ENCODE results near the gene TMEM163. TPM values are rescaled to one million over a fixed set of nuclear protein-coding genes. Genes with fewer than 3 reads are reported as not detected.

Gene TMEM163
- total and polyA plus RNA-seq, 12 donors = 0.16 to 1.7 (median 0.37) TPM

GRCh38 chr2:134683561-134684112, 35.2 kb downstream of the TMEM163 start:
- no peak for DNase-seq
- peak in 3 of 8 donors; percentile 14 to 74 (median 47) for ATAC-seq
- 20 to 37% methylated on average over 2 of the region's 2 CpGs for WGBS, 2 donors
- Histone ChIP-seq H3K9me3 (peaks cover 0 to 5% (median 0%) of the 10 kb centered on the region in 11 donors), H3K27me3 (no peaks in the 10 kb centered on the region), H3K4me3 (no peak overlapping the region), H3K4me1 (peaks cover 0 to 30% (median 0%) of the 10 kb centered on the region in 9 donors), H3K27ac (peak overlapping the region in 2 of 10 donors; percentile 27 to 45), H3K36me3 (no peaks in the 10 kb centered on the region)
- intact Hi-C loops (cut with DNase I) = no loop called here
- TF ChIP-seq, protein P1, sequence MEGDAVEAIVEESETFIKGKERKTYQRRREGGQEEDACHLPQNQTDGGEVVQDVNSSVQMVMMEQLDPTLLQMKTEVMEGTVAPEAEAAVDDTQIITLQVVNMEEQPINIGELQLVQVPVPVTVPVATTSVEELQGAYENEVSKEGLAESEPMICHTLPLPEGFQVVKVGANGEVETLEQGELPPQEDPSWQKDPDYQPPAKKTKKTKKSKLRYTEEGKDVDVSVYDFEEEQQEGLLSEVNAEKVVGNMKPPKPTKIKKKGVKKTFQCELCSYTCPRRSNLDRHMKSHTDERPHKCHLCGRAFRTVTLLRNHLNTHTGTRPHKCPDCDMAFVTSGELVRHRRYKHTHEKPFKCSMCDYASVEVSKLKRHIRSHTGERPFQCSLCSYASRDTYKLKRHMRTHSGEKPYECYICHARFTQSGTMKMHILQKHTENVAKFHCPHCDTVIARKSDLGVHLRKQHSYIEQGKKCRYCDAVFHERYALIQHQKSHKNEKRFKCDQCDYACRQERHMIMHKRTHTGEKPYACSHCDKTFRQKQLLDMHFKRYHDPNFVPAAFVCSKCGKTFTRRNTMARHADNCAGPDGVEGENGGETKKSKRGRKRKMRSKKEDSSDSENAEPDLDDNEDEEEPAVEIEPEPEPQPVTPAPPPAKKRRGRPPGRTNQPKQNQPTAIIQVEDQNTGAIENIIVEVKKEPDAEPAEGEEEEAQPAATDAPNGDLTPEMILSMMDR (IDR thresholded peaks at IDR 0.05) = no peak

- Histone ChIP-seq H3K27me3 (no peaks in the 10 kb centered on the region), H3K36me3 (no peaks in the 10 kb centered on the region), H3K4me3 (no peak overlapping the region), H3K9me3 (peaks cover 0 to 5% (median 0%) of the 10 kb centered on the region in 11 donors), H3K27ac (peak overlapping the region in 1 of 10 donors; percentile 45), H3K4me1 (peaks cover 0 to 37% (median 7%) of the 10 kb centered on the region in 9 donors)
- no peak for DNase-seq
- TF ChIP-seq, protein P1 (IDR thresholded peaks at IDR 0.05) = no peak
- 5 to 17% methylated on average over 3 of the region's 3 CpGs for WGBS, 2 donors
- peak in 2 of 8 donors; percentile 31 to 34 for ATAC-seq
- intact Hi-C loops (cut with DNase I) = no loop called here
Observed at GRCh38 chr2:134682726-134683125, 36.1 kb downstream of the TMEM163 start.

DNA sequence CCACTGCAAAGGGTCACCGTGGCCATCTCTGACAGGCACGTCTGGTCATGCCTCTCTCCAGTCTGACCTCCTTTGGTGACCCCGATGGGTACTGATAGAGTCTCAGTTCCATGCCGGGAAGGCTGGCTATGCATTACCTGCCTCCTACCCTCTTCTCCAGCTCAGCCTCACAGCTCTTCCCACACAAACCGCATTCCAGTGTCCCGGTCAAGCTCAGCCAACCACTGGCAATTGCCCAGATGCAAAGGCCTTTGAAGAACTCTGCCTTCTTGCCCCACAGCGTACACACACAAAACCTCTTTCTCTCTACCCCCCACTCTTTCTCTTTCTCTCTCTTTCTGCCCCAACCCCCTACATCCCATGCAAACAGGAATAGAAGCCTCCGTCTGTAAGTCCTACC, 37.6 kb downstream of the TMEM163 start:
- Histone ChIP-seq H3K9me3 (no peaks in the 10 kb centered on the region), H3K27ac (no peak overlapping the region), H3K36me3 (no peaks in the 10 kb centered on the region), H3K27me3 (no peaks in the 10 kb centered on the region), H3K4me1 (peaks cover 0 to 44% (median 13%) of the 10 kb centered on the region in 9 donors), H3K4me3 (no peak overlapping the region)
- TF ChIP-seq, protein P1 (IDR thresholded peaks at IDR 0.05) = no peak
- no peak for DNase-seq
- intact Hi-C loops (cut with DNase I) = no loop called here
- no peak for ATAC-seq
- 61 to 77% methylated on average over 8 of the region's 8 CpGs for whole genome bisulfite sequencing, 2 donors

GRCh38 chr2:134679745-134680144, 39.1 kb downstream of the TMEM163 start:
- no peaks in the 10 kb centered on the region for H3K9me3 ChIP-seq
- ATAC-seq = no peak
- H3K27ac ChIP-seq = no peak overlapping the region
- DNase-seq = no peak
- peaks cover 0 to 44% (median 13%) of the 10 kb centered on the region in 9 donors for H3K4me1 ChIP-seq
- no peaks in the 10 kb centered on the region for H3K36me3 ChIP-seq
- H3K27me3 ChIP-seq = no peaks in the 10 kb centered on the region
- H3K4me3 ChIP-seq = no peak overlapping the region
- TF ChIP-seq, protein P1 (IDR thresholded peaks at IDR 0.05) = no peak
- intact Hi-C loops (cut with DNase I) = loop anchor here in 1 of 10 donors (5.0 kb wide), 1 partner anchor 33 kb away; no protein-coding TSS in a partner anchor
- WGBS, 2 donors = 79 to 81% methylated on average over 6 of the region's 6 CpGs

Data from heart right ventricle (tissue), 16 donors.